HepG2 (cell line): Measurements from ENCODE around the gene SPRED2.

ENCODE experiments used
- ARNTL ChIP-seq: sonication (generic); formaldehyde crosslinking; IDR thresholded peaks from 2 replicates; pipeline ENCODE4 v1.4.0; 2020; ENCODE audit warnings: mild to moderate bottlenecking, missing genetic modification reagents
- JUND ChIP-seq: sonication (generic); formaldehyde crosslinking; IDR thresholded peaks from 2 replicates; pipeline ENCODE4 v1.8.0; 2022; ENCODE audit warnings: mild to moderate bottlenecking, missing genetic modification reagents
- KAT7 ChIP-seq: IDR thresholded peaks from 2 replicates; pipeline ENCODE4 v1.6.1; 2018; ENCODE audit warnings: borderline replicate concordance, missing compliant biosample characterization
- POLR2A ChIP-seq, 2 experiments: IDR thresholded peaks; 2 replicates each; pipeline ENCODE4 v1.6.1; 2011; ENCODE audit warnings: low read depth in 2 of 2, low read length in 2 of 2, mild to moderate bottlenecking in 1 of 2, moderate library complexity in 1 of 2; ENCODE audit not compliant: insufficient read depth in 1 of 2
- POLR2AphosphoS5 ChIP-seq: IDR thresholded peaks from 2 replicates; pipeline ENCODE4 v1.6.1; 2012; ENCODE audit warnings: low read depth, low read length
- SRF ChIP-seq: IDR thresholded peaks from 2 replicates; pipeline ENCODE4 v1.6.1; 2011; ENCODE audit warnings: mild to moderate bottlenecking, low read depth, low read length, moderate library complexity
- ZNF563 ChIP-seq: sonication (generic); formaldehyde crosslinking; IDR thresholded peaks from 2 replicates; pipeline ENCODE4 v1.8.0; 2022; ENCODE audit warnings: mild to moderate bottlenecking, moderate library complexity, missing genetic modification reagents
- TF ChIP-seq, protein P1 (sequence below): sonication (generic); formaldehyde crosslinking; IDR thresholded peaks from 2 replicates; pipeline ENCODE4 v1.5.0; 2020; ENCODE audit warnings: missing genetic modification reagents

DNA sequence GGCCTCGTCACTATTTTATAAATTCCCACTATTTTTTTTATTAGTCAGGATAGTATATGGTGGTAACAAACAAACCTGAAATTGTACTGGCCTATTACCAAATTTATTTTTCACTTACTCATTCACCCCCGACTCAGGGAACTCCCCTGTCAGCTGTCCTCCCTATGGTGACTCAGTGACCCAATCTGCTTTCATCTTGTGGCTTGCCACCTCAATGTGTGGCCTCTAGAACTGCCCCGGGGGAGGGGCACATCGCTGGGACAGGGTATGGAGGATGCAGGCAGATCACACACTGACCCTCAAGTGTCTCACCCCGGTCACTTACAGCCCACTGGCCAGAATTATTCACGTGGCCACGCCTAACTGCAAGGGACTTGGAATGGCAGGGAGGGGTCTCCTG lies 133.2 kb downstream of the SPRED2 start:
- no peak for TF ChIP-seq POLR2AphosphoS5
- TF ChIP-seq, protein P1, sequence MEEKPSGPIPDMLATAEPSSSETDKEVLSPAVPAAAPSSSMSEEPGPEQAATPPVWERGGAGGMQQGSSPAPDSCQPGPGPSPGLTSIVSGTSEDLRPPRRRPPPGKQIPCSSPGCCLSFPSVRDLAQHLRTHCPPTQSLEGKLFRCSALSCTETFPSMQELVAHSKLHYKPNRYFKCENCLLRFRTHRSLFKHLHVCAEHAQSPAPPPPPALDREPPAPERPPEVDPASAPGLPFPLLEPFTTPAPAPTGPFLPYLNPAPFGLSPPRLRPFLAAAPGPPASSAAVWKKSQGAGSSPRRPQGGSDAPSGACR (CRISPR knock-in tag), result no peak
- no peak for TF ChIP-seq ARNTL (CRISPR knock-in tag)
- TF ChIP-seq KAT7, result no peak
- no peak for TF ChIP-seq ZNF563
- TF ChIP-seq SRF, result no peak
- TF ChIP-seq JUND (CRISPR knock-in tag), result no peak
- no peak for TF ChIP-seq POLR2A (IDR thresholded peaks at IDR 0.05; ENCODE audit: insufficient read depth in 1 of 2, low read depth in 2 of 2, low read length in 2 of 2)
